ENCODE measurements around the gene RMI2. TPM values are rescaled to one million over a fixed set of nuclear protein-coding genes. Genes with fewer than 3 reads are reported as not detected.
"Not testable (repeated sequence)": the region's sequence is repeated elsewhere in the genome, so short reads cannot be mapped to it uniquely, and the experiment has no call there.

The RMI2 gene
- total RNA-seq, 6 donors from 2014 or later = 2.6 to 6.3 (median 2.7) TPM

DNA sequence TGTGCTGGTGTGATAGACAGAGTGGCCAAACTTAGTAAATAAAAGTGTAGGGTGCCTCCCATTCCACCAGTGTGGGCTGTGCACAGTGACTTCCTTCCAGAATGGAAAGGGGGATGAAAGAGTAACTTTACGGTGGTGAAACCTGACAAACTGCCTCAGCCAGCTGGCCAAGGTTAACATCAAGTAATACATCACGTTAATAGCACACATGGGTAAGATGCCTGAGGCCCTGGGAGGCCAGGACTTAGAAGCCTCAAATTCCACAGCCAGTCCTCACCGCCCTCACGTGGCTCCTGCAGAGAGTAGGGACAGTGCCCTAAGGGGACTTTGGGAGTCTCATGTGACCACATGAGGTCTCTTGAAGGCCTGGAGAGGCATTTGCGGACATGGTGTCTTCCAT lies 14.1 kb downstream of the RMI2 start:
- TF ChIP-seq POLR2A (IDR thresholded peaks at IDR 0.05) (no peak), POLR2AphosphoS5 (IDR thresholded peaks at IDR 0.05) (peak in 1 of 2 donors; percentile 9)
- H3K4me3 ChIP-seq = no peak overlapping the region
- WGBS, 2 donors = 54 to 74% methylated on average over 5 of the region's 5 CpGs
- no peak overlapping the region for H3K27ac ChIP-seq
- no peaks in the 10 kb centered on the region for H3K36me3 ChIP-seq
- no peaks in the 10 kb centered on the region for H3K27me3 ChIP-seq
- H3K4me1 ChIP-seq = peaks cover 29 to 58% (median 39%) of the 10 kb centered on the region in 4 donors
- H3K9me3 ChIP-seq = no peaks in the 10 kb centered on the region
- ATAC-seq (ENCODE audit: low FRiP score in 2 of 2) (peak in 1 of 2 donors; percentile 78), DNase-seq (peak in 1 of 2 donors; percentile 62)

DNA sequence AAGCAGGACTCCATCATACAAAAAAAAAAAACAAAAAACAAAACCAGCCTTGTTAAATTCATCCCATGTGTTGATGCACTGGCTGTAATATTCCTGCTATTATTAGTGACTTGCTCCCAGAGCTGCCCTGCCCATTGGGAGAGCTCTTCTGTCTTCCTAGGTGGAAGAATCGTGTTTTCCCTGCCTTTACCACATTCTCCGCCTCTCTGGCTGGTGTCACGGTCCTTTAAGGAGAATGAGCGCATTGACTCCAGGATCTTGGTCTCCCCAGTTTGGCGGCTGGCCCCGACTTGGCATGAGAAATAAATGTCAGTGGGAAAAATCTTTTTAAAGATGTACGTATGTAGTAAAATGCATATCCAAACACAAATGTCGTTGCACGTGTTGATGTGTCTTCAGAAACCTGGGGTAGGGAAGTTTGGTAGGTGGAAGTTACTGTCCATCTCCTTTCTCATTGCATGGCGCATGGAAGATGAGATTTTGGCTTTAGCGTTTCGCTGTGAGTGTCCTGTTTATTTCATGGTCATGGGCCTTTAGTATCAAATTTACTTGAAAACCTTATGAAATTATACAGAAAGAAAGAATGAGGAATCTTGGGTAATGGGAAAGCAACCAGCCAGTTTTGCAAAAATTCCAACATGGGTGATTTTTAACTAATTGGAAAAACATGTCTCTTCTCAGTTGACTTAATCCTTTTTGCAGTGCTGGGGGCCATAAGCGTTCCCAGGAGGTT lies 15.5 kb downstream of the RMI2 start:
- no peak for DNase-seq
- Histone ChIP-seq H3K27me3 (no peaks in the 10 kb centered on the region), H3K4me1 (peaks cover 27 to 59% (median 32%) of the 10 kb centered on the region in 4 donors), H3K36me3 (no peaks in the 10 kb centered on the region), H3K4me3 (no peak overlapping the region), H3K9me3 (no peaks in the 10 kb centered on the region), H3K27ac (no peak overlapping the region)
- ATAC-seq (ENCODE audit: low FRiP score in 2 of 2) = no peak
- TF ChIP-seq POLR2AphosphoS5 (IDR thresholded peaks at IDR 0.05) = no peak
- no peak for TF ChIP-seq POLR2A (IDR thresholded peaks at IDR 0.05)
- no peak for TF ChIP-seq EP300 (IDR thresholded peaks at IDR 0.05)
- 77 to 82% methylated on average over 13 of the region's 13 CpGs for WGBS, 2 donors

DNA sequence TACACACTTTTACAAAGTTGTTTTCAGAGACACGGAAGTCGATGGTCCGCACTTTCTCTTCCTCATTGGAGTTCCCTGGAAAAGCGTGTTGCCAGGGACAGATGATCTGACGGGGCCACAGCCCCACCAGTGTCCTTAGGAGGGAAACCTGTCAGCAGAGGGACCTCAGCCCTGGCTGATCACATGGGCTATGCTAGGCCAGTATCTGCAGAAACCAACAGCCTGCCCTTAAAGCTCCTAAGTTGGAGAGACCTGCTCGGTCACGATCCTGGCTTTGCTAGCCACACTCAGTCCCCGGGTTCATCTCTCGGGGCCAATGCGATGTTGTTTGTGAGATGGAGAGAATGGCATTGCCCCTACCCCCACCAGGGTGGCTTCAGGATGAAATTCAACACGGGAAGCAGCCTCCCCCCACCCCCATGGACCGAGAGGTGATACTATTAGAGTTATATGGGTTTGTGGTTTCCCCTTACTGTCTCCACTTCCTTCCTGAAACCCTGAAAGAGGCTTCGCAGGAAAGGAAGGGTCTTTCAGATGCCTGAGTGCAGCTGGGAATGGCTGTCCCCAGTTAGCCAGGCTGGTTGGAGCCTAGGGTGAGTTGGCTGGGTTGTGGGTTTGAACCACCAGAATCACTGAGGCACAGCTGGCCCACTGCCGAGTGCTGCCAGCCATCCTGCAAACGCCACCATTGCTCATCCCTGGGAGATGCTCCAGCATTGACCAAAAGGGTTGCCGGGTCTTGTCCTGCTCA lies 16.6 kb downstream of the RMI2 start:
- no peaks in the 10 kb centered on the region for H3K27me3 ChIP-seq
- no peak overlapping the region for H3K27ac ChIP-seq
- H3K4me3 ChIP-seq = no peak overlapping the region
- peaks cover 27 to 51% (median 31%) of the 10 kb centered on the region in 4 donors for H3K4me1 ChIP-seq
- H3K9me3 ChIP-seq = no peaks in the 10 kb centered on the region
- DNase-seq (no peak), ATAC-seq (ENCODE audit: low FRiP score in 2 of 2) (no peak)
- H3K36me3 ChIP-seq = no peaks in the 10 kb centered on the region
- 37 to 44% methylated on average over 5 to 16 of the region's 16 CpGs for WGBS, 2 donors
- TF ChIP-seq EP300 (IDR thresholded peaks at IDR 0.05) (no peak), POLR2A (IDR thresholded peaks at IDR 0.05) (no peak), POLR2AphosphoS5 (IDR thresholded peaks at IDR 0.05) (no peak)
- TF ChIP-seq, protein P1, sequence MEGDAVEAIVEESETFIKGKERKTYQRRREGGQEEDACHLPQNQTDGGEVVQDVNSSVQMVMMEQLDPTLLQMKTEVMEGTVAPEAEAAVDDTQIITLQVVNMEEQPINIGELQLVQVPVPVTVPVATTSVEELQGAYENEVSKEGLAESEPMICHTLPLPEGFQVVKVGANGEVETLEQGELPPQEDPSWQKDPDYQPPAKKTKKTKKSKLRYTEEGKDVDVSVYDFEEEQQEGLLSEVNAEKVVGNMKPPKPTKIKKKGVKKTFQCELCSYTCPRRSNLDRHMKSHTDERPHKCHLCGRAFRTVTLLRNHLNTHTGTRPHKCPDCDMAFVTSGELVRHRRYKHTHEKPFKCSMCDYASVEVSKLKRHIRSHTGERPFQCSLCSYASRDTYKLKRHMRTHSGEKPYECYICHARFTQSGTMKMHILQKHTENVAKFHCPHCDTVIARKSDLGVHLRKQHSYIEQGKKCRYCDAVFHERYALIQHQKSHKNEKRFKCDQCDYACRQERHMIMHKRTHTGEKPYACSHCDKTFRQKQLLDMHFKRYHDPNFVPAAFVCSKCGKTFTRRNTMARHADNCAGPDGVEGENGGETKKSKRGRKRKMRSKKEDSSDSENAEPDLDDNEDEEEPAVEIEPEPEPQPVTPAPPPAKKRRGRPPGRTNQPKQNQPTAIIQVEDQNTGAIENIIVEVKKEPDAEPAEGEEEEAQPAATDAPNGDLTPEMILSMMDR (IDR thresholded peaks at IDR 0.05) = no peak

DNA sequence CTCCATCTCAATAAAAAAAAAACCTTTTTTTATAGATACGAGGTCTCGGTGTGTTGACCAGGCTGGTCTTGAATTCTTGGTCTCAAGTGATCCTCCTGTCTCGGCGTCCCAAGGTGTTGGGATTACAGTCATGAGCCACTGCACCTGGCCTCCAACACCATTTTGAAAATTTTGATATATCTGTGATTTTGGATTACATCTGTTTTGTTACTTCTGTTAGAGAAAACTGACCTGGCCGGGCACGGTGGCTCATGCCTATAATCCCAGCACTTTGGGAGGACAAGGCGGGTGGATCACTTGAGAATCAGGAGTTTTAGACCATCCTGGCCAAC lies 18.6 kb downstream of the RMI2 start:
- no peaks in the 10 kb centered on the region for H3K36me3 ChIP-seq
- TF ChIP-seq POLR2A (IDR thresholded peaks at IDR 0.05) = no peak
- TF ChIP-seq, protein P1 (IDR thresholded peaks at IDR 0.05) = no peak
- no peak for TF ChIP-seq EP300 (IDR thresholded peaks at IDR 0.05)
- no peak for TF ChIP-seq POLR2AphosphoS5 (IDR thresholded peaks at IDR 0.05)
- H3K27ac ChIP-seq = peak overlapping the region in 1 of 4 donors; percentile 34
- peaks cover 16 to 35% (median 22%) of the 10 kb centered on the region in 4 donors for H3K4me1 ChIP-seq
- WGBS, 2 donors = 67 to 73% methylated on average over 7 of the region's 7 CpGs
- H3K27me3 ChIP-seq = no peaks in the 10 kb centered on the region
- H3K9me3 ChIP-seq = no peaks in the 10 kb centered on the region
- DNase-seq (no peak), ATAC-seq (ENCODE audit: low FRiP score in 2 of 2) (no peak)
- H3K4me3 ChIP-seq = no peak overlapping the region

DNA sequence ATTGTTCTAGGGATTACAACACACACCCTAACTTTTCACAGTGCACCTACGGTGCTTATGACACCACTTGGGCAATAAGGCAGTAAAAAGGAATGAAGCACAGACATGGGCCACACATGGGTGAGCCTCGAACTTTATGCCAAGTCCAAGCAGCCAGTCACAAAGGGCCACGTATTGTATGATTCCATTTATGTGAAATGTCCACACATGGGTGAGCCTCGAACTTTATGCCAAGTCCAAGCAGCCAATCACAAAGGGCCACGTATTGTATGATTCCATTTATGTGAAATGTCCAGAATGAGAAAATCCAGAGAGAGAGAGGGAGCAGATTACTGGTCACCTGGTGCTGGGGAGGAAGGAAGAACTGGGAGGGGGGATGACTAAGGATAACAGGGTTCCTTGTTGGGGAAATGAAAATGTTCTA lies 22.2 kb downstream of the RMI2 start:
- Histone ChIP-seq H3K36me3 (no peaks in the 10 kb centered on the region), H3K27me3 (no peaks in the 10 kb centered on the region), H3K27ac (no peak overlapping the region), H3K4me3 (no peak overlapping the region), H3K4me1 (peaks cover 10 to 26% (median 14%) of the 10 kb centered on the region in 4 donors), H3K9me3 (no peaks in the 10 kb centered on the region)
- 84 to 87% methylated on average over 5 of the region's 5 CpGs for WGBS, 2 donors
- ATAC-seq (ENCODE audit: low FRiP score in 2 of 2) (no peak), DNase-seq (no peak)
- TF ChIP-seq EP300 (IDR thresholded peaks at IDR 0.05) = no peak
- TF ChIP-seq POLR2A (IDR thresholded peaks at IDR 0.05) = no peak

DNA sequence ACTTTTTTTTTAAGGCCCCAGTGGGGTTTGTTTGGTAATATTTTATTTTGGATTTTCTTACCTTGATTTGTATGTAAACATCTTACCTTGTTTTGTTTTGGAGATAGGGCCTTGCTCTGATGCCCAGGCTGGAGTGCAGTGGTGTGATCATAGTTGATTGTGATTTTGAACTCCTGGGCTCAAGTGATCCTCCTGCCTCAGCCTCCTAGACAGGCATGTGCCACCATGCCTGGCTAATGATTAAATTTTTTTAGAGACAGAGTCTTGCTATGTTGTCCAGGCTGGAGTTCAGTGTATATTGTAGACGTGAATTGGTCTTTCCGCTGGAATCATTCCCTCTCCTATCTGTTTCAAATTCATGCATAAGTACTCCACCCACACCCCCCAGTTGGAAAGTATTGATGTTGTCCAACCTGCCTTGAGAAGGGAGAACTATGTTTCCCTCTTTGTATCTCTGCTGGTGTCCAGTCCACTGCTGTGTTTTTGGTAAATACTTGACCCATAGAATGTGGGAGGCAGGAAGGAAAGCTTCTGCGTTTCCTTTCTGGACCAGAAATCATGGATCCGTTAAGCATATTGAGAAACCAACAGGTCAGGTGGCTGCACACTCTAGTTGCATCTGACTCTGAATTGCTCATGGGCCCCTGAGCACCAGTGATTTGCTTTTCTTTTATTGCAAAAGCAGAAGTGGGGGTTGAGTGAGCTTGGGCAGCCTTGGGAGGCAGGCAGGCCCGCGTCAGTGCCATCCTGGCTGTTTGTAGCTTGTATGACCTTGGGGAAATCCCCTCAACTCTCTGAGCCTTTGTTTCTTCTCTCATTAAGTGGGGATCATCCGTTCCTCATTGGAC lies 25.0 kb downstream of the RMI2 start:
- Histone ChIP-seq H3K27me3 (no peaks in the 10 kb centered on the region), H3K4me3 (no peak overlapping the region), H3K4me1 (peaks cover 2 to 10% (median 4%) of the 10 kb centered on the region in 4 donors), H3K27ac (no peak overlapping the region), H3K9me3 (no peaks in the 10 kb centered on the region), H3K36me3 (no peaks in the 10 kb centered on the region)
- ATAC-seq (ENCODE audit: low FRiP score in 2 of 2) (peak; percentile 48 to 60), DNase-seq (peak; percentile 35 to 68)
- TF ChIP-seq EP300 (IDR thresholded peaks at IDR 0.05) = no peak
- no peak for TF ChIP-seq POLR2A (IDR thresholded peaks at IDR 0.05)
- TF ChIP-seq POLR2AphosphoS5 (IDR thresholded peaks at IDR 0.05) = no peak
- TF ChIP-seq, protein P1 (IDR thresholded peaks at IDR 0.05) = no peak
- 46 to 51% methylated on average over 7 of the region's 7 CpGs for WGBS, 2 donors

DNA sequence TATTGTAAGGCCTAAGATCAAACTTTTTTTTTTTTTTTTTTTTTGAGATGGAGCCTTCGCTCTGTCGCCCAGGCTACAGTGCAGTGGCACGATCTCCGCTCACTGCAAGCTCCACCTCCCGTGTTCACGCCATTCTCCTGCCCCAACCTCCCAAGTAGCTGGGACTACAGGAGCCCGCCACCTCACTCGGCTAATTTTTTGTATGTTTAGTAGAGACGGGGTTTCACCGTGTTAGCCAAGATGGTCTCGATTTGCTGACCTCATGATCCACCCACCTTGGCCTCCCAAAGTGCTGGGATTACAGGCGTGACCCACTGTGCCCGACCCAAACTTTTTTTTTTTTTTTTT lies 25.6 kb downstream of the RMI2 start:
- H3K4me1 ChIP-seq = peaks cover 2 to 10% (median 4%) of the 10 kb centered on the region in 4 donors
- not testable (repeated sequence) for H3K36me3 ChIP-seq; H3K4me3 ChIP-seq; ATAC-seq (ENCODE audit: low FRiP score in 2 of 2); H3K27me3 ChIP-seq; DNase-seq; H3K27ac ChIP-seq; H3K9me3 ChIP-seq
- 90 to 95% methylated on average over 12 to 13 of the region's 13 CpGs for WGBS, 2 donors
